Measurements from ENCODE around the gene HOMER3.

The HOMER3 gene

GRCh38 chr19:18900700-18901481 is 40.1 kb downstream of the HOMER3 start:
- no peak for DNase-seq

- DNase-seq: no peak
These were observed 41.1 kb downstream of the HOMER3 start for GRCh38 chr19:18899624-18900560.

- DNase-seq: no peak
These were observed 42.2 kb downstream of the HOMER3 start for GRCh38 chr19:18898607-18899408.

- peak in 1 of 2 experiments; percentile 3 for DNase-seq
These were observed 42.9 kb downstream of the HOMER3 start for GRCh38 chr19:18898081-18898606.

- no peak for DNase-seq
These were observed 43.7 kb downstream of the HOMER3 start for GRCh38 chr19:18897094-18898029.

GRCh38 chr19:18896421-18896841 is 44.6 kb downstream of the HOMER3 start:
- DNase-seq: peak in 1 of 2 experiments; percentile 31

- DNase-seq: peak in 1 of 2 experiments; percentile 58
These were observed 45.1 kb downstream of the HOMER3 start, which contains the start of gene CERS1 for GRCh38 chr19:18895824-18896341. TSS of gene CERS1 (minus strand) at chr19:18896158. CDS start at chr19:18896072, 86 bp downstream.

- peak in 1 of 2 experiments; percentile 47 for DNase-seq
These were observed 45.8 kb downstream of the HOMER3 start for GRCh38 chr19:18895038-18895823.

GRCh38 chr19:18894254-18895037 is 46.6 kb downstream of the HOMER3 start:
- DNase-seq: peak; percentile 9 to 47

- no peak for DNase-seq
These were observed 47.3 kb downstream of the HOMER3 start for GRCh38 chr19:18893587-18894253.

GRCh38 chr19:18889949-18890745 is 50.9 kb downstream of the HOMER3 start:
- DNase-seq: no peak

GRCh38 chr19:18886972-18887371 is 54.0 kb downstream of the HOMER3 start:
- no peak for DNase-seq

- DNase-seq: no peak
These were observed 57.3 kb downstream of the HOMER3 start for GRCh38 chr19:18883526-18884304.

- no peak for DNase-seq
These were observed 59.5 kb downstream of the HOMER3 start for GRCh38 chr19:18881491-18881890.

- peak; percentile 67 to 80 for DNase-seq
These were observed 61.2 kb downstream of the HOMER3 start for GRCh38 chr19:18879579-18880373.
